HepG2 (cell line): Measurements from ENCODE around the gene CACNA1C. TPM values are rescaled to one million over a fixed set of nuclear protein-coding genes. Genes with fewer than 3 reads are reported as not detected.

Experiments
- ADNP ChIP-seq: sonication (generic); formaldehyde crosslinking; IDR thresholded peaks from 2 replicates; pipeline ENCODE4 v1.4.0; 2020; ENCODE audit warnings: missing genetic modification reagents
- BHLHE40 ChIP-seq: IDR thresholded peaks from 2 replicates; pipeline ENCODE4 v1.6.1; 2011; ENCODE audit warnings: low read length, improper control_type of control experiment
- CERS6 ChIP-seq: sonication (generic); formaldehyde crosslinking; IDR thresholded peaks from 2 replicates; pipeline ENCODE4 v1.5.0; 2020; ENCODE audit warnings: missing genetic modification reagents
- DBP ChIP-seq: sonication (generic); formaldehyde crosslinking; IDR thresholded peaks from 2 replicates; pipeline ENCODE4 v1.4.0; 2020; ENCODE audit warnings: missing genetic modification reagents; ENCODE audit errors: not compliant biosample characterization
- JUN ChIP-seq: sonication (generic); formaldehyde crosslinking; IDR thresholded peaks from 2 replicates; pipeline ENCODE4 v1.4.0; 2020; ENCODE audit warnings: mild to moderate bottlenecking, missing genetic modification reagents
- KLF6 ChIP-seq: IDR thresholded peaks from 2 replicates; pipeline ENCODE4 v1.8.0; 2016; ENCODE audit warnings: missing biosample characterization, missing genetic modification reagents
- MXD3 ChIP-seq: IDR thresholded peaks from 2 replicates; pipeline ENCODE4 v1.6.1; 2016; ENCODE audit warnings: mild to moderate bottlenecking, missing biosample characterization, missing genetic modification reagents
- MXI1 ChIP-seq: IDR thresholded peaks from 3 replicates; pipeline ENCODE4 v1.6.1; 2012; ENCODE audit warnings: low read depth, low read length, inconsistent platforms, borderline replicate concordance
- PRMT3 ChIP-seq: sonication (generic); formaldehyde crosslinking; IDR thresholded peaks from 2 replicates; pipeline ENCODE4 v1.8.1; 2022; ENCODE audit warnings: low read depth, mild to moderate bottlenecking, moderate library complexity, missing genetic modification reagents, borderline replicate concordance
- RARA ChIP-seq: IDR thresholded peaks from 2 replicates; pipeline ENCODE4 v1.6.1; 2016; ENCODE audit warnings: missing genetic modification reagents, missing compliant biosample characterization
- ZNF121 ChIP-seq: sonication (generic); formaldehyde crosslinking; IDR thresholded peaks from 2 replicates; pipeline ENCODE4 v1.5.0; 2020; ENCODE audit warnings: mild to moderate bottlenecking, missing genetic modification reagents
- ZNF232 ChIP-seq: sonication (generic); formaldehyde crosslinking; IDR thresholded peaks from 2 replicates; pipeline ENCODE4 v1.4.0; 2020; ENCODE audit warnings: missing genetic modification reagents, borderline replicate concordance
- ZNF275 ChIP-seq: sonication (generic); formaldehyde crosslinking; IDR thresholded peaks from 2 replicates; pipeline ENCODE4 v1.8.0; 2022; ENCODE audit warnings: missing genetic modification reagents, mild to moderate bottlenecking, inconsistent platforms, borderline replicate concordance
- ZNF292 ChIP-seq: sonication (generic); formaldehyde crosslinking; IDR thresholded peaks from 2 replicates; pipeline ENCODE4 v1.8.1; 2022; ENCODE audit warnings: mild to moderate bottlenecking, low read depth, missing genetic modification reagents, borderline replicate concordance
- ZNF296 ChIP-seq: sonication (generic); formaldehyde crosslinking; conservative IDR thresholded peaks from 2 replicates; pipeline ENCODE4 v1.5.0; 2020; ENCODE audit warnings: mild to moderate bottlenecking, missing genetic modification reagents
- ZNF503 ChIP-seq: sonication (generic); formaldehyde crosslinking; IDR thresholded peaks from 2 replicates; pipeline ENCODE4 v1.4.0; 2020; ENCODE audit warnings: missing genetic modification reagents
- ZNF558 ChIP-seq: sonication (generic); formaldehyde crosslinking; IDR thresholded peaks from 2 replicates; pipeline ENCODE4 v1.9.0; 2022; ENCODE audit warnings: mild to moderate bottlenecking, missing genetic modification reagents, borderline replicate concordance
- ZNF567 ChIP-seq: sonication (generic); formaldehyde crosslinking; IDR thresholded peaks from 2 replicates; pipeline ENCODE4 v1.8.1; 2023; ENCODE audit warnings: mild to moderate bottlenecking, missing genetic modification reagents, borderline replicate concordance
- ZNF703 ChIP-seq: sonication (generic); formaldehyde crosslinking; IDR thresholded peaks from 2 replicates; pipeline ENCODE4 v1.5.1; 2020; ENCODE audit warnings: missing genetic modification reagents, mild to moderate bottlenecking, moderate library complexity, borderline replicate concordance
- ZNF75D ChIP-seq: sonication (generic); formaldehyde crosslinking; IDR thresholded peaks from 2 replicates; pipeline ENCODE4 v1.8.1; 2023; ENCODE audit warnings: missing genetic modification reagents, mild to moderate bottlenecking, borderline replicate concordance
- ZSCAN9 ChIP-seq: IDR thresholded peaks from 2 replicates; pipeline ENCODE4 v1.6.1; 2016; ENCODE audit warnings: borderline replicate concordance
- polyA plus RNA-seq, 8 experiments: library from polyadenylated mRNA; depleted of rRNA in 3 of 8; stranded (reverse) in 7 of 8; unstranded in 1 of 8; fragments of >200 nt; fragmentation: Illumina TruSeq in 4 of 8; extraction: Trizol in 4 of 8; gene quantifications; 2 replicates each; pipeline versions ENCODE4 v1.2.1 to v1.2.3, GENCODE V29; 2011 to 2016; ENCODE audit warnings: low read depth in 4 of 8, missing spikeins in 1 of 8, mixed read lengths in 1 of 8; ENCODE audit not compliant: insufficient read depth in 1 of 8
- total RNA-seq, 5 experiments: library from RNA; depleted of rRNA; stranded (reverse); fragments of >200 nt; fragmentation: Illumina TruSeq; extraction: Trizol; gene quantifications; 2 replicates each; pipeline ENCODE4 v1.2.3, GENCODE V29; 2016; ENCODE audit warnings: low read depth in 1 of 5

Gene CACNA1C
- total and polyA plus RNA-seq, 2 of the 13 experiments (the other 11 are each of a cell fraction or from before 2014, with no cell fraction given), result not detected

- TF ChIP-seq RARA (CRISPR knock-in tag) (peak; percentile 49), DBP (no peak), ZNF121 (peak; percentile 44; the same call in 1 of the 2 replicates), BHLHE40 (peak; percentile 63; the same call in 1 of the 2 replicates), ZNF703 (CRISPR knock-in tag) (no peak), CERS6 (CRISPR knock-in tag) (no peak), MXI1 (peak; percentile 94; the same call in 2 of the 3 replicates), ZNF275 (peak; percentile 75), ZSCAN9 (CRISPR knock-in tag) (peak; percentile 62; the same call in 1 of the 2 replicates), ZNF292 (CRISPR knock-in tag) (peak; percentile 88), ZNF232 (CRISPR knock-in tag) (no peak; the same call in none of the 2 replicates), PRMT3 (no peak), MXD3 (CRISPR knock-in tag) (peak; percentile 28; the same call in 1 of the 2 replicates), ZNF503 (CRISPR knock-in tag) (no peak), ZNF296 (CRISPR knock-in tag) (0 out of 2 replicates have a peak, but pooled peaks have one; percentile 77), ZNF75D (no peak), ZNF567 (CRISPR knock-in tag) (peak; percentile 98), JUN (CRISPR knock-in tag) (peak; percentile 79; the same call in 1 of the 2 replicates), ZNF558 (CRISPR knock-in tag) (peak; percentile 82), ADNP (CRISPR knock-in tag) (no peak), KLF6 (CRISPR knock-in tag) (peak; percentile 30; the same call in 1 of the 2 replicates)
Measured at GRCh38 chr12:2004113-2004929, 48.5 kb upstream of the CACNA1C start, which contains the start of gene DCP1B (continued).
